Gastrocnemius medialis (tissue), 4 donors: ENCODE results near the gene LSAMP. TPM values are rescaled to one million over a fixed set of nuclear protein-coding genes. Genes with fewer than 3 reads are reported as not detected.

Experiments used
- ATAC-seq, 2 donors: fragments of 150-250 bp; one replicate each; pipeline ENCODE4 v1.9.1; 2016
- DNase-seq, 2 donors: peaks; one replicate each; pipeline ENCODE4 v3.0.0-alpha.2; 2019
- H3K27ac ChIP-seq, 4 donors: fragments of 200-600 bp; sonication (generic); 1 replicate in 1 of 4; 2 replicates in 3 of 4; pipeline ENCODE4 v1.5.1; 2016 to 2018; ENCODE audit warnings: mild to moderate bottlenecking in 2 of 4, moderate library complexity in 1 of 4
- H3K27me3 ChIP-seq, 3 donors: fragments of 200-600 bp; sonication (generic) in 2 of 3; 1 replicate in 1 of 3; 2 replicates in 2 of 3; pipeline versions ENCODE4 v1.5.1 to v1.6.0; 2016 to 2019; ENCODE audit warnings: mild to moderate bottlenecking in 1 of 3, moderate library complexity in 1 of 3
- H3K36me3 ChIP-seq, 2 donors: fragments of 200-600 bp; sonication (generic) in 1 of 2; one replicate each; pipeline ENCODE4 v1.5.1; 2017 to 2018
- H3K4me1 ChIP-seq, 2 donors: fragments of 200-600 bp; sonication (generic) in 1 of 2; one replicate each; pipeline ENCODE4 v1.5.1; 2016 to 2017; ENCODE audit warnings: mild to moderate bottlenecking in 2 of 2
- H3K4me3 ChIP-seq, 4 donors: fragments of 200-600 bp; sonication (generic) in 3 of 4; 1 replicate in 1 of 4; 2 replicates in 3 of 4; pipeline ENCODE4 v1.5.1; 2016 to 2019; ENCODE audit warnings: mild to moderate bottlenecking in 2 of 4
- H3K9me3 ChIP-seq, 3 donors: fragments of 200-600 bp; sonication (generic) in 2 of 3; 1 replicate in 1 of 3; 2 replicates in 2 of 3; pipeline ENCODE4 v1.5.1; 2016 to 2019
- CTCF ChIP-seq, 5 experiments: fragments of 450-650 bp in 3 of 5; fragments of 200-600 bp in 2 of 5; sonication (generic) in 2 of 5; IDR thresholded peaks in 4 of 5; conservative IDR thresholded peaks in 1 of 5; 1 replicate in 4 of 5; 2 replicates in 1 of 5; pipeline ENCODE4 v1.5.1; 2016 to 2019; ENCODE audit warnings: antibody characterized with exemption in 5 of 5, mild to moderate bottlenecking in 3 of 5, moderate library complexity in 3 of 5
- POLR2A ChIP-seq, 2 donors: fragments of 450-650 bp; IDR thresholded peaks; one replicate each; pipeline ENCODE4 v1.6.1; 2017; ENCODE audit warnings: antibody characterized with exemption in 2 of 2, mild to moderate bottlenecking in 2 of 2, moderate library complexity in 2 of 2
- in situ Hi-C, 4 donors: fragments of 200-750 bp; cut with MboI; loops; one replicate each; pipeline versions ENCODE4 v1.15.0 to v1.8.0; 2017; ENCODE audit warnings: low sequenced_read_pairs in 4 of 4
- intact Hi-C: fragments of 100-400 bp; cut with DNase I; formaldehyde crosslinking; loops from one replicate; pipeline ENCODE4 v1.15.1; 2023; ENCODE audit warnings: low total_unique reads
- total RNA-seq, 4 donors: library from RNA; depleted of rRNA; stranded (reverse); fragments of >200 nt; gene quantifications; one replicate each; pipeline versions ENCODE4 v1.1.0 to v1.2.3, GENCODE V29; 2016

The LSAMP gene
- total RNA-seq, 4 donors from 2014 or later: 0.07 to 0.10 TPM; not detected in 2

DNA sequence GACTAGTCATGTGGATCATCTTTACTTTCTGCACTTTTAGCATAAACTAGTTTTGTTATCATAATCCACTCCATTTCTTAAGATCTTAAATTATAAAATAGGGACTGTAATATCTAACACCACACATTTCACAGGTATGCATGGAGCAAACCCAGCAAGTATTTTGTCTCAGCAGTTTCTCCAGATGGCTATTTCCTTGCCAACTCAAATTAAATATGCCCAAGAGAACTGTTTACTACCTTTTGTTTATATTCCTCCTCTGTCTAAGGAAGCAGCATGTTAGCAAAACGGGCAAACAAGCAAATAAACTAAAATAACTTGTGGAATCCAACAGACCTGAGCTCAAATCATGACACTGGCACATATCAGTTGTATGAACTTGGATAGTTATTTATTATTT, 379.8 kb downstream of the LSAMP start:
- Histone ChIP-seq H3K9me3 (no peaks in the 10 kb centered on the region), H3K4me3 (no peak overlapping the region), H3K4me1 (no peaks in the 10 kb centered on the region), H3K36me3 (no peaks in the 10 kb centered on the region), H3K27ac (no peak overlapping the region), H3K27me3 (no peaks in the 10 kb centered on the region)
- no peak for TF ChIP-seq POLR2A (IDR thresholded peaks at IDR 0.05)
- no peak for TF ChIP-seq CTCF (IDR thresholded peaks at IDR 0.05 in 4 of 5, conservative IDR thresholded peaks at IDR 0.05 in 1 of 5)
- no peak for ATAC-seq
- DNase-seq: no peak
- intact Hi-C loops (no loop called here), in situ Hi-C loops (no loop called here)

DNA sequence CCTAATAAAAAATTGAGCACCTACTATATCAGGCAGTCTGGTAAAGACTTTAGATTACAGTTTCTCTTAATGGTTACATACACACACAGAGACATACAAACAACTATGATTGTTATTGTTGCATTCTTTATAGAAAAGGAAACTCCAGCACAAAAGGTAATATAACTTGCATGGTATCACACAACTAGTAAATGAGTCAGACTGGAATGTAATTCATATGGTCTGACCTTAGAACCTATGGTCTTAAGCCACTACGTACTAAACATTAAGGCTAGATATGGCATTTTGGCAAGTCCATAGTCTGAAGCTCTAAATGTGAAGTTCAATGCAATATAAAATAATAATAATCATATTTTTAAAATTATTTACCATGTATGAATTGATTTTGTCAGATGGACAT, 380.6 kb downstream of the LSAMP start:
- Histone ChIP-seq H3K36me3 (no peaks in the 10 kb centered on the region), H3K9me3 (no peaks in the 10 kb centered on the region), H3K4me1 (no peaks in the 10 kb centered on the region), H3K27ac (no peak overlapping the region), H3K27me3 (no peaks in the 10 kb centered on the region), H3K4me3 (no peak overlapping the region)
- ATAC-seq (no peak), DNase-seq (no peak)
- TF ChIP-seq CTCF (IDR thresholded peaks at IDR 0.05 in 4 of 5, conservative IDR thresholded peaks at IDR 0.05 in 1 of 5) (no peak), POLR2A (IDR thresholded peaks at IDR 0.05) (no peak)
- in situ Hi-C loops (no loop called here), intact Hi-C loops (no loop called here)

DNA sequence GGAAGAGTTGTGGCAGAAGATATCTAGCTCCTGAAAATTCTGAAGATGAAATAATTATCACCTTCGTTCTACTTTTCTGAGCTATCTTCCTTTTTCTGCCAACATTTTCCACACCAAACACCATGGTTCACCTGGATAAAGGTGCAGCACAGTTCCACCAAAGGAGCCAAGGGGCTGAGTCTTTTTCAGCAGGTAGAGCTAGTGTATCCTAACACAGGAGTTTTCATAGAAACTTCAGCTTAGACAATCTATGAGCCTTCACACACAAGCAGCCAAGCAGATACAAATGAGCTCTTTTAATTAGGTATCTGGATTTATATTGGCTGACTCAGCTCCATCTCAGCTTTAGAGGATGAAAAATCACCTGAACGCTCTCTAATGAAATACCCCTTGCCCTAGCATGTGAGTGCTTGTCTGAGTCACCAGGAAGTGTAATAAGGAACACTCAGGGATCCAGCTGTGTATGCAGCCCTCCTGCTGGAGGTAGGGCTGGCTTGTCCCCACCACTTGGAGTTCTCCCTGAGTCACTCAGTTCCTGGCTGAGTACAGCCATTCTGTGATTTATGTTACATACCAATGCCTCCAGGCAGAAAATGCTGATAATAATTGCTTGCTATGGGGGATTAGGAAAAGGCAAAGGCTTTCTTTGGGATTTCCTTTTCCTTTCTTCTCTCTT, 385.7 kb downstream of the LSAMP start:
- ATAC-seq (no peak), DNase-seq (no peak)
- no peaks in the 10 kb centered on the region for H3K36me3 ChIP-seq
- no peak overlapping the region for H3K27ac ChIP-seq
- in situ Hi-C loops: no loop called here
- no peak for TF ChIP-seq CTCF (IDR thresholded peaks at IDR 0.05 in 4 of 5, conservative IDR thresholded peaks at IDR 0.05 in 1 of 5)
- TF ChIP-seq POLR2A (IDR thresholded peaks at IDR 0.05): no peak
- H3K27me3 ChIP-seq: no peaks in the 10 kb centered on the region
- intact Hi-C loops: no loop called here
- H3K4me1 ChIP-seq: no peaks in the 10 kb centered on the region
- no peaks in the 10 kb centered on the region for H3K9me3 ChIP-seq
- H3K4me3 ChIP-seq: no peak overlapping the region

- Histone ChIP-seq H3K36me3 (no peaks in the 10 kb centered on the region), H3K4me3 (no peak overlapping the region), H3K9me3 (no peaks in the 10 kb centered on the region), H3K4me1 (no peaks in the 10 kb centered on the region), H3K27me3 (no peaks in the 10 kb centered on the region), H3K27ac (no peak overlapping the region)
- DNase-seq (no peak), ATAC-seq (no peak)
- in situ Hi-C loops: no loop called here
- TF ChIP-seq POLR2A (IDR thresholded peaks at IDR 0.05): no peak
- no peak for TF ChIP-seq CTCF (IDR thresholded peaks at IDR 0.05 in 4 of 5, conservative IDR thresholded peaks at IDR 0.05 in 1 of 5)
- intact Hi-C loops: no loop called here
Observed at GRCh38 chr3:116058844-116059243, 386.4 kb downstream of the LSAMP start.
